Central memory CD8-positive, alpha-beta T cell (primary cell): Measurements from ENCODE around the gene APOE.
"Not testable (repeated sequence)": the region's sequence is repeated elsewhere in the genome, so short reads cannot be mapped to it uniquely, and the experiment has no call there.

Experiments used
- ATAC-seq: fragments of 150-1000 bp; cut with Tn5 transposase; replicated peaks from 2 replicates; pipeline ENCODE4 v1.10.0; 2022; ENCODE audit warnings: mild to moderate bottlenecking, moderate FRiP score, moderate number of reproducible peaks; ENCODE audit not compliant: poor library complexity, severe bottlenecking; ENCODE audit errors: extremely low read depth
- DNase-seq, 2 donors: peaks; one replicate each; pipeline ENCODE4 v3.0.0; 2021; ENCODE audit warnings: low spot score in 2 of 2
- H3K27ac Mint-ChIP-seq: one replicate; pipeline ENCODE4 v1.8.0; 2022; ENCODE audit warnings: low read depth, mild to moderate bottlenecking, moderate library complexity, mixed read lengths
- H3K27me3 Mint-ChIP-seq: one replicate; pipeline ENCODE4 v1.8.0; 2022; ENCODE audit warnings: mixed read lengths
- H3K36me3 Mint-ChIP-seq: one replicate; pipeline ENCODE4 v1.8.0; 2022; ENCODE audit warnings: mild to moderate bottlenecking, moderate library complexity, mixed read lengths; ENCODE audit not compliant: insufficient read depth
- H3K4me1 Mint-ChIP-seq: one replicate; pipeline ENCODE4 v1.8.0; 2022; ENCODE audit warnings: mixed read lengths
- H3K4me3 Mint-ChIP-seq: one replicate; pipeline ENCODE4 v1.8.0; 2022; ENCODE audit warnings: mild to moderate bottlenecking, moderate library complexity, mixed read lengths
- H3K9me3 Mint-ChIP-seq: one replicate; pipeline ENCODE4 v1.8.0; 2022; ENCODE audit warnings: mixed read lengths

APOE gene

GRCh38 chr19:44926245-44927077, 20.9 kb downstream of the APOE start:
- DNase-seq, ATAC-seq, H3K9me3 Mint-ChIP-seq, H3K36me3 Mint-ChIP-seq, H3K4me3 Mint-ChIP-seq, H3K27ac Mint-ChIP-seq, H3K4me1 Mint-ChIP-seq: not testable (repeated sequence)
- peaks cover 36% of the 10 kb centered on the region for H3K27me3 Mint-ChIP-seq

- H3K27ac Mint-ChIP-seq: no peak overlapping the region
- H3K9me3 Mint-ChIP-seq: no peaks in the 10 kb centered on the region
- DNase-seq (no peak), ATAC-seq (no peak)
- H3K27me3 Mint-ChIP-seq: peaks cover 33% of the 10 kb centered on the region
- H3K36me3 Mint-ChIP-seq: no peaks in the 10 kb centered on the region
- no peak overlapping the region for H3K4me3 Mint-ChIP-seq
- peaks cover 6% of the 10 kb centered on the region for H3K4me1 Mint-ChIP-seq
Observed at GRCh38 chr19:44927746-44928145, 22.1 kb downstream of the APOE start.

GRCh38 chr19:44930088-44930487, 24.5 kb downstream of the APOE start:
- H3K36me3 Mint-ChIP-seq: no peaks in the 10 kb centered on the region
- H3K9me3 Mint-ChIP-seq: no peaks in the 10 kb centered on the region
- no peak overlapping the region for H3K4me3 Mint-ChIP-seq
- H3K4me1 Mint-ChIP-seq: peaks cover 6% of the 10 kb centered on the region
- H3K27ac Mint-ChIP-seq: no peak overlapping the region
- DNase-seq (no peak), ATAC-seq (no peak)
- peaks cover 23% of the 10 kb centered on the region for H3K27me3 Mint-ChIP-seq

- H3K9me3 Mint-ChIP-seq: no peaks in the 10 kb centered on the region
- no peak overlapping the region for H3K27ac Mint-ChIP-seq
- ATAC-seq (no peak), DNase-seq (no peak)
- no peak overlapping the region for H3K4me3 Mint-ChIP-seq
- peaks cover 9% of the 10 kb centered on the region for H3K27me3 Mint-ChIP-seq
- H3K4me1 Mint-ChIP-seq: peaks cover 6% of the 10 kb centered on the region
- no peaks in the 10 kb centered on the region for H3K36me3 Mint-ChIP-seq
Observed at GRCh38 chr19:44931541-44931940, 25.9 kb downstream of the APOE start.

GRCh38 chr19:44939668-44940067, 34.1 kb downstream of the APOE start:
- no peak overlapping the region for H3K4me3 Mint-ChIP-seq
- no peak overlapping the region for H3K27ac Mint-ChIP-seq
- H3K27me3 Mint-ChIP-seq: peaks cover 17% of the 10 kb centered on the region
- peaks cover 2% of the 10 kb centered on the region for H3K36me3 Mint-ChIP-seq
- no peak for DNase-seq
- ATAC-seq: no peak
- no peaks in the 10 kb centered on the region for H3K9me3 Mint-ChIP-seq
- H3K4me1 Mint-ChIP-seq: peaks cover 5% of the 10 kb centered on the region

- DNase-seq (no peak), ATAC-seq (no peak)
- Mint-ChIP-seq H3K4me1 (peaks cover 5% of the 10 kb centered on the region), H3K9me3 (no peaks in the 10 kb centered on the region), H3K27me3 (peaks cover 17% of the 10 kb centered on the region), H3K36me3 (peaks cover 2% of the 10 kb centered on the region), H3K27ac (no peak within 1 kb of the TSS), H3K4me3 (no peak within 1 kb of the TSS)
Observed at GRCh38 chr19:44942067-44942571, 36.5 kb downstream of the APOE start, which contains the start of gene APOC4. TSS of gene APOC4 (plus strand) at chr19:44942237. CDS start at chr19:44942278, 41 bp downstream.

- ATAC-seq (no peak), DNase-seq (no peak)
- Mint-ChIP-seq H3K4me1 (peaks cover 5% of the 10 kb centered on the region), H3K27ac (peak overlapping the region; percentile 83), H3K9me3 (no peaks in the 10 kb centered on the region), H3K36me3 (peaks cover 2% of the 10 kb centered on the region), H3K27me3 (peaks cover 17% of the 10 kb centered on the region), H3K4me3 (no peak overlapping the region)
Observed at GRCh38 chr19:44943801-44944249, 38.2 kb downstream of the APOE start.

GRCh38 chr19:44947041-44947581, 41.5 kb downstream of the APOE start:
- Mint-ChIP-seq H3K4me1 (peaks cover 5% of the 10 kb centered on the region), H3K4me3 (no peak overlapping the region), H3K27ac (no peak overlapping the region), H3K27me3 (peaks cover 14% of the 10 kb centered on the region), H3K36me3 (peaks cover 5% of the 10 kb centered on the region), H3K9me3 (no peaks in the 10 kb centered on the region)
- no peak for ATAC-seq
- no peak for DNase-seq

- H3K4me3 Mint-ChIP-seq: no peak overlapping the region
- peaks cover 5% of the 10 kb centered on the region for H3K36me3 Mint-ChIP-seq
- H3K27ac Mint-ChIP-seq: no peak overlapping the region
- ATAC-seq (no peak), DNase-seq (no peak)
- H3K27me3 Mint-ChIP-seq: peaks cover 8% of the 10 kb centered on the region
- no peaks in the 10 kb centered on the region for H3K9me3 Mint-ChIP-seq
- peaks cover 5% of the 10 kb centered on the region for H3K4me1 Mint-ChIP-seq
Observed at GRCh38 chr19:44948237-44948636, 42.6 kb downstream of the APOE start.

GRCh38 chr19:44948763-44949374, 43.3 kb downstream of the APOE start:
- H3K4me1 Mint-ChIP-seq: peaks cover 7% of the 10 kb centered on the region
- DNase-seq (no peak), ATAC-seq (no peak)
- no peaks in the 10 kb centered on the region for H3K9me3 Mint-ChIP-seq
- peaks cover 4% of the 10 kb centered on the region for H3K27me3 Mint-ChIP-seq
- no peak overlapping the region for H3K27ac Mint-ChIP-seq
- no peak overlapping the region for H3K4me3 Mint-ChIP-seq
- H3K36me3 Mint-ChIP-seq: peaks cover 9% of the 10 kb centered on the region

- no peaks in the 10 kb centered on the region for H3K27me3 Mint-ChIP-seq
- no peak overlapping the region for H3K4me3 Mint-ChIP-seq
- no peaks in the 10 kb centered on the region for H3K9me3 Mint-ChIP-seq
- H3K36me3 Mint-ChIP-seq: peaks cover 13% of the 10 kb centered on the region
- DNase-seq (no peak), ATAC-seq (no peak)
- H3K4me1 Mint-ChIP-seq: peaks cover 10% of the 10 kb centered on the region
- H3K27ac Mint-ChIP-seq: no peak overlapping the region
Observed at GRCh38 chr19:44949550-44949949, 44.0 kb downstream of the APOE start.

- H3K27me3 Mint-ChIP-seq: no peaks in the 10 kb centered on the region
- H3K4me3 Mint-ChIP-seq: no peak overlapping the region
Observed at GRCh38 chr19:44951179-44952159, 45.9 kb downstream of the APOE start.

More at GRCh38 chr19:44951179-44952159, 45.9 kb downstream of the APOE start:
- ATAC-seq (no peak), DNase-seq (peak; percentile 43 to 47)
- no peaks in the 10 kb centered on the region for H3K9me3 Mint-ChIP-seq
- H3K27ac Mint-ChIP-seq: no peak overlapping the region
- H3K36me3 Mint-ChIP-seq: peaks cover 22% of the 10 kb centered on the region
- peaks cover 24% of the 10 kb centered on the region for H3K4me1 Mint-ChIP-seq
